SK-N-MC (cell line): Measurements from ENCODE around the gene PRKAR2B.

ENCODE experiments used
- FOXP2 ChIP-seq: optimal IDR thresholded peaks from 2 replicates; pipeline ENCODE3; 2011; ENCODE audit warnings: mild to moderate bottlenecking, moderate library complexity; ENCODE audit not compliant: insufficient read depth; ENCODE audit errors: extremely low read length, control extremely low read depth
- POLR2AphosphoS5 ChIP-seq: IDR thresholded peaks from 2 replicates; pipeline ENCODE4 v1.6.1; 2012; ENCODE audit warnings: mild to moderate bottlenecking, low read depth, low read length, borderline replicate concordance

GRCh38 chr7:107034553-107034952, 10.0 kb upstream of the PRKAR2B start:
- no peak for TF ChIP-seq FOXP2
- no peak for TF ChIP-seq POLR2AphosphoS5
